HG03280 (cell line): ENCODE results near the gene ADAMTS6.

ENCODE experiments used
- ATAC-seq: cut with Tn5 transposase; IDR thresholded peaks from one replicate; pipeline ENCODE4 v1.9.1; 2021; ENCODE audit warnings: mild to moderate bottlenecking, moderate library complexity; ENCODE audit not compliant: unreplicated experiment

The ADAMTS6 gene

DNA sequence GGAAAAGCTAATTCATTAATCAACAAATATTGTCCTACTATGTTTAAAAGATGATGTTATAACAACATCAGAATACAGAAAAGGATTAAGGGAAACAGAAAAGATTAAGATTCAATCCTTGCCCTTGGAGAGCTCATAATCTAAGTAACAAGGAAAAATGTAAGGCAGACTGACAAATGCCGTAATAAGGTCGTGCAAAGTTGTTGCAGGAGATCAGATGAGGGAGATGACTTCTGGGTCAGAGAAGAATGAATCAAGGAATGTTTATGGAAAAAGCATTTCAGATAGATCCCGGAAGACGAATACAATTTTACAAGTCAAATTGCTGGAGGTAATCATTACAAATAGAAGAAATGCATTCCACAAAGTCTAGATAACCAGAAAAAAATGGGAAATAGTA, 6.4 kb downstream of the ADAMTS6 start:
- no peak for ATAC-seq

- ATAC-seq: no peak
These were observed 7.5 kb downstream of the ADAMTS6 start for GRCh38 chr5:65474130-65474711.

DNA sequence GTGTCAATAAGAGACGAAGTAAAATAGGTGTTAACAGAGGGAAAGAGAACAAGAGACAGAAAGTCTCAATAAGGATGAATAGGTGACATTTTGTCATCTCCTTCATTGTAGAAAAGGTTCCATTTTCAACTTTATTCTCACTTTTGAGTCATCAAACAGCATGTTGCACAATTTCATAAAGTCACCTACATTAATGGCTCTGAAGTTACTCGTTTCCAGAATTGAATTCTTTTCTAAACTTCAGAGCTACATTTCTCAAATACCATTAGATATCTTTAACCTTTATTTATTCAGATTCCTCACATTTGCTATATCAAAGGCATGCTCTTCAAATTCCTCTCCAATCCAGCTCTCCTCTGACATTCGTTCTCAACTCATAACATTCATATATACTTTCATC, 13.1 kb downstream of the ADAMTS6 start:
- ATAC-seq: no peak

DNA sequence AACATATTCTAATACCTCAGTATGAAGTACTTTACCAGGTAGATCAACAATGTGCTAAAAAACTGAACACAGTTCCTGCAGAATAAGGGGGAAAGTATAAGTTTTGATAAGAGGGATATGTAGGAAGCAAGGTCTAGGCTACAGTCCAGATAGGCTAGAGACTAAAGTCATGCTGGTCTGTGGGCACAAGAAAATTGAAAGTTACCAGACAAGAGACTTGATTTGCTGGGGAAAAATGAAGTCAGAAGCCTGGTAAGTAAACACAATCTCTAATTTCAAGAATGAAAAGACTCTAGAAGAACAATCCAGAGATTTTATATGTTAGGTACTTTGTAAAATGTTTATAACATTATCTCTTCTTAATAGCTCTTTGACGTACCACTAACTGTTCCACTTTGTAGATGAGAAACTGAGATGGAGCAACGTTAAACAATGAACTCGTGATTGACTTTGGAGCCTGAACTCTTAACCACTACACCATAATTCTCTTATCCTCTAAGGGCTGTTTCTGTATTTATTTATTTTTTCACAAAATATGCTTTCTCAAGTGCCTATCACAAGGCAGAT, 19.5 kb downstream of the ADAMTS6 start:
- no peak for ATAC-seq

DNA sequence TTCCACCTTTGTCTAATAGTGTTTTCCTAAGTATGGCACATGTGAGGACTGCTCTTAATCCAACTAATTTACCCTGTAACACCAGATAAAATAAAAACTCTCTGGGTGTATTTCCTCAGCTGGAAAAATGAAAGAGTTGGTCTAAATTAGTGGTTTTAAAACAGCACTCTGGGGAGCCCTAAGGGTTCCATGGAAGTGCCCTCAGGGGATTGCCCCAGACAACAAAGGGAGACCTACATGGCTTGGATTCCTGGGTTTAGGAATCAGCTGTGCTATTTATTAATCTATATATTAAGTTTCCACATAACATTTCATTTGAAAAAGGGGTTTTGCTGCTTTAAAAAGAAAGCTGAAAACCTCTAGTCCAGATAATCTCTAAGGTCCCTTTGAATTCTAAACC, 20.2 kb downstream of the ADAMTS6 start:
- ATAC-seq: no peak

- ATAC-seq: no peak
These were observed 21.7 kb downstream of the ADAMTS6 start for GRCh38 chr5:65459995-65460394.

GRCh38 chr5:65455064-65455463, 26.7 kb downstream of the ADAMTS6 start:
- ATAC-seq: no peak

- no peak for ATAC-seq
These were observed 30.3 kb downstream of the ADAMTS6 start for GRCh38 chr5:65451436-65451835.

- ATAC-seq: no peak
These were observed 35.0 kb downstream of the ADAMTS6 start for GRCh38 chr5:65446682-65447081.

GRCh38 chr5:65441800-65442199, 39.9 kb downstream of the ADAMTS6 start:
- no peak for ATAC-seq

GRCh38 chr5:65440456-65440855, 41.3 kb downstream of the ADAMTS6 start:
- no peak for ATAC-seq

DNA sequence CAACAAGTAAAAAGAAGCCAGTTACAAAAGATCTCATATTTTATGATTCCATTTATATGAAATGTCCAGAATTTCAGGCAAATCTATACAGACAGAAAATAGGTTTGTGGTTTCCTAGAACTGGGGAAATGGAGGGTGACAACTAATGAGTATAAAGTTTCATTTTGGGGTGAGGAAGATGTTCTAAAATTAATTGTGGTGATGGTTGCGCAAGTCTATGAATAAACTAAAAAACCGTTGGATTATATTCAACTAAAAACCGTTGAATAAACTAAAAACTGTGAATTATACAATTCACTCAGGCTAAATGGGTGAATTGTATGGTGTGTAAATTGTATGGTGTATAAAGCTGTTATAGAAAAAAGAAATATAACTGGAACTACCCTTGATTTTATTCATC, 47.6 kb downstream of the ADAMTS6 start:
- ATAC-seq: no peak

DNA sequence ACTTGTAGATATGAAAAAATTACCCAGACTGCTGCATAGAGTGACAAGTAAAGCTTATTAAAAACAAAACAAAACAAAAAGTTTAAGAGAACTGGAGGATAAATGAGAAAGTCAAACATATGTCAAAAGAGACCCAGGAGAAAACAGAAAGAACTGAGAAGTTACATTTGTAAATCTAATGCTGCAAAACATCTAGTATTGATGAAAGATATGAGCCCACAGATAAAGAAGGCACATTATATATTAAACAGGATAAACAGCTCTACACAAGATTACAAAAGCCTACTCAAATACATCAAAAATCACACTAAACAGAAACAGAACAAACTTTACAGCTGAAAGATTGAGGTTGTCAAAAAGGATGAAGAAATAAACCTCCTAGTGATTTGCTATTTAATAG, 55.1 kb downstream of the ADAMTS6 start:
- ATAC-seq: no peak

GRCh38 chr5:65423623-65424022, 58.1 kb downstream of the ADAMTS6 start:
- no peak for ATAC-seq

- ATAC-seq: no peak
These were observed 63.1 kb downstream of the ADAMTS6 start for GRCh38 chr5:65418661-65419060.

- no peak for ATAC-seq
These were observed 67.9 kb downstream of the ADAMTS6 start for GRCh38 chr5:65413822-65414221.

- no peak for ATAC-seq
These were observed 68.9 kb downstream of the ADAMTS6 start for GRCh38 chr5:65412842-65413241.

DNA sequence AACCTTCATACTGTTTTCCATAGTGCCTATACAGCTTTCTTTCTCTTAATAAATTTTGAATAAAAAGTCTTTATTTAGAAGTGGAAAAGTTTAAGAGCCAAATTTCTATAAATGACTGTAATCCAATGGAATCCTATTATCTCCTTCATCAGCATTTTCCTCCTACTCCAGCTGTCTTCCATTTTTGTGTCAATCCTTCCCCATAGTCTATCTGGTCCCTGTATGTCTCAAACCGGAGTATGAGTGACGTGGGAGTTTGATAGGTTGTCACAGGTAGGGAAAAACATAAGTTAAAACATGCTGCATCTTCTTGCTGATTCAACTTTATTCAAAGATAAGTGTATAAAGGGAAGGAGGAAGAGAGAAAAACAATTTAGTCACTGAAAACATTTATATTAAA, 70.4 kb downstream of the ADAMTS6 start:
- ATAC-seq: no peak

DNA sequence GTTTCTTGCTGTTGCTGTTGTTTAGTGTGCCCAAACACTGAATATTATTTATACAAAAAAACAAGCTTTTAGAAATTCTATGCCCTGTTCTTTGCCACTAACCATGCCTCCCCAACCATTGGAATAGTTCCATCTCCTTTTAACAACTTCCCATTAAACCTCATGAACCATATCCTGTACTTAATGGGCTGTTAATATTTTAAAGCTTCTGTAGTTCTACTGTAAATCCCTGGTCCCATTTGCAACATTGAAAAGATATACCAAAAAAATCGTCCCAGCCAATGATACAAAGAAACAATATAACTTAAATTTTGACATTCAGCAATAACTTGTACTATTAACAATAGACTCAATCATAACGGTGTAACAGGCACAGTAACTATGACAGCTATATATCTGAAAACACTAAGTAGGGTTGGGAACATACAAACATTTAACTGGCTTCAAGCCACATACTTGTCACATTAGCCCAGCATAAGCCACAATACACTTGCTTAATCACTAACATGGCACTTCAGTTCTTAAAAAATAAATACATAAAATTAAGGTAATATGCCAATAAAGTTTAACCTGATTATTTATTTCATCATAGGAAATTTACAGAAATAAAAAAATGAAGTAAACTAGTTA, 86.1 kb downstream of the ADAMTS6 start:
- ATAC-seq: no peak

DNA sequence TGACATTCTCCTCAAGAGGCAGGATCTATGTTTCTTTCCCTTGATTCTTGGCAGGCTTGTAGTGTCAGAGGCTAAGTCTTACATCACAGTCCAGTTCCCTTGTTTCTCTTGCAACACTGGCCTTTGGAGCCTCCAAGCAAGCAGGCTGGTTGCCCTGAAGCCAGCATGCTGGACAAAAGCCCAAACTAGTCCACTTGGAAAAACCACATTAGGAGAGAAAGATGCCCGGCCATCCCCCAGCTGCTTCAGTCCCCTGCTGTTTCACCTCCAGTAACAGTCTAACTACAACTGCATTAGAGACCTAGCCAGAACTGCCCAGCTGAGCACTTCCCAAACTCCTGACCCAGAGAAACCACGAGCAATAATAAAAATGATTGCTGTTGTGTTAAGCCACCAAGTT, 87.6 kb downstream of the ADAMTS6 start:
- no peak for ATAC-seq

DNA sequence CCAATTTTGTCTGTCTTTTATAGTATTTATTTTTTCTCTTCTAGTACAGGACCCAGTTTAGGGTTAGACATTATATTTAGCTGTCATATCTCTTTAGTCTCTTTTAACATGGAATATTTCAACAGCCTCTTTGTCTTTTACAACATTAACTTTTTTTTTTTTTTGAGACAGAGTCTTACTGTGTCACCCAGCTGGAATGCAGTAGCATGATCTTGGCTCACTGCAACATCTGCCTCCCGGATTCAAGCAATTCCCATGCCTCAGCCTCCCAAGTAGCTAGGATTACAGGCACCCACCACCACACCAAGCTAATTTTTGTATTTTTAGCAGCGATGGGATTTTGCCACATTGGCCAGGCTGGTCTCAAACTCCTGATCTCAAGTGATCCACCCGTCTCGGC, 90.1 kb downstream of the ADAMTS6 start:
- no peak for ATAC-seq

DNA sequence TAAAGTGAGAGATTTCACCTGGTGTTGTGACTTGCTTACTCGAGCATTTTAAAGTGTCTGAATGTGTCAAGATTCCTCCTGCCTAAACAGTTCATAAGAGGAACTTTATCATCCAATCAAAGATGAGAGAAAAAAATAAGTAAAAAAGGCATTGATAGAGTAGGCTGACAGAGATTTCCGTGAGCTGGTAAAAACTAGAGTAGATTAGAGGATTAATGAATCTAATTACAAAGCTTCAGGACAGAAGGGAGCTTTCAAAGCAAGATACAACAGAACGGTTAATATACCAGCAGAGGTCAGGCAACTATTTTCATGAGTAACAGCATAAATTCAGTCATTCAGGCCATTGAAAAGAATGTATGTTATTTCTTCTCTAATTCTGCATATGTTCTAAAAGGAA, 91.5 kb downstream of the ADAMTS6 start:
- no peak for ATAC-seq

DNA sequence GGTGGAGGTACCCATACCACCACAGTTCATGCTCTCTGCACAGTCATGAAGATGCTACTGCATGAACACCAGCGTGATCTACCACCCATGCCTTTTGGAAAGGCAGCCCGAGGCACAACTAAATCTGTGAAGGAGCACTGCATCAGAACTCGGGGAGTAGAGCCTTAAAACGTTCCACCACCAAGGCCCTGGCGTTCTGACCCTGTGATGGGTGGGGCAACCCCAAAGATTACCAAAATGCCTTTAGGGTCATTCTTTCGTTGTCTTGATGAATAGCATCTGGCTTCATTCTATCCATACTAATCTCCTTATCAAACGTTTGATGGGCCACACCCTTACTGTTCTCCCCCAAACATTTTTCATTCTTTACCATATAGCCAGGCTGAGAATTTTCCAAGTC, 97.9 kb downstream of the ADAMTS6 start:
- no peak for ATAC-seq
